Ovary (tissue), 3 donors: Measurements from ENCODE around the gene IFT88.

ENCODE experiments used
- CTCF ChIP-seq, 3 donors: fragments of 450-650 bp in 2 of 3; fragments of 200-600 bp in 1 of 3; IDR thresholded peaks; one replicate each; pipeline versions ENCODE4 v1.5.1 to v1.8.0; 2016 to 2022; ENCODE audit warnings: antibody characterized with exemption in 3 of 3, mild to moderate bottlenecking in 1 of 3
- POLR2A ChIP-seq: fragments of 450-650 bp; IDR thresholded peaks from one replicate; pipeline ENCODE4 v1.6.1; 2017; ENCODE audit warnings: antibody characterized with exemption, mild to moderate bottlenecking, moderate library complexity
- donor health status: DM: no; HTN: no; CAD: no.

- TF ChIP-seq CTCF (IDR thresholded peaks at IDR 0.05), result no peak
- no peak for TF ChIP-seq POLR2A
Observed at GRCh38 chr13:20721454-20722357, 154.7 kb downstream of the IFT88 start.
